Lung (tissue), 12 donors: Measurements from ENCODE around the gene ARMC3. TPM values are rescaled to one million over a fixed set of nuclear protein-coding genes. Genes with fewer than 3 reads are reported as not detected.

ENCODE experiments used
- ATAC-seq: fragments of 200-7000 bp; cut with Tn5 transposase; one replicate; pipeline ENCODE4 v1.9.1; 2020; ENCODE audit warnings: moderate number of reproducible peaks; ENCODE audit not compliant: insufficient read depth, low FRiP score
- DNase-seq, 3 donors: peaks; one replicate each; pipeline ENCODE4 v3.0.0-alpha.2; 2013 to 2017
- H3K27ac ChIP-seq, 2 donors: one replicate each; pipeline ENCODE4 v1.5.1; 2013; ENCODE audit warnings: mild to moderate bottlenecking in 2 of 2, moderate library complexity in 2 of 2, control low read depth in 1 of 2, inconsistent platforms in 1 of 2, low read depth in 1 of 2, low read length in 1 of 2
- H3K27me3 ChIP-seq, 3 donors: one replicate each; pipeline ENCODE4 v1.5.1; 2013; ENCODE audit warnings: low read length in 2 of 3; ENCODE audit not compliant: control insufficient read depth in 3 of 3, insufficient read depth in 3 of 3
- H3K36me3 ChIP-seq, 4 donors: one replicate each; pipeline ENCODE4 v1.5.1; 2013; ENCODE audit warnings: low read length in 4 of 4, mild to moderate bottlenecking in 1 of 4, moderate library complexity in 1 of 4; ENCODE audit not compliant: control insufficient read depth in 4 of 4, insufficient read depth in 4 of 4
- H3K4me1 ChIP-seq, 5 donors: one replicate each; pipeline ENCODE4 v1.5.1; 2013; ENCODE audit warnings: low read length in 5 of 5, mild to moderate bottlenecking in 2 of 5, moderate library complexity in 1 of 5; ENCODE audit not compliant: control insufficient read depth in 5 of 5, insufficient read depth in 5 of 5
- H3K4me3 ChIP-seq: one replicate; pipeline ENCODE4 v1.5.1; 2013; ENCODE audit warnings: mild to moderate bottlenecking, control low read depth, moderate library complexity
- H3K9ac ChIP-seq, 2 donors: one replicate each; pipeline ENCODE4 v1.5.1; 2013; ENCODE audit warnings: low read length in 2 of 2, control low read depth in 1 of 2; ENCODE audit not compliant: insufficient read depth in 1 of 2
- H3K9me3 ChIP-seq, 4 donors: one replicate each; pipeline ENCODE4 v1.5.1; 2013; ENCODE audit warnings: low read length in 3 of 4, mild to moderate bottlenecking in 1 of 4, moderate library complexity in 1 of 4; ENCODE audit not compliant: control insufficient read depth in 4 of 4, insufficient read depth in 3 of 4
- CTCF ChIP-seq: IDR thresholded peaks from 2 replicates; pipeline ENCODE4 v1.5.1; 2012; ENCODE audit warnings: mild to moderate bottlenecking; ENCODE audit errors: control extremely low read depth, extremely low read depth
- WGBS, 2 donors: extraction: QIAGEN DNeasy Blood & Tissue Kit; methylation state at CpG; one replicate each; pipeline ENCODE4 v1.1.7; 2013; 5-methylcytosine and 5-hydroxymethylcytosine counted together
- polyA plus RNA-seq, 2 donors: library from polyadenylated mRNA; stranded (reverse); fragments of 200-250 nt; gene quantifications; one replicate each; pipeline ENCODE4 v1.2.1, GENCODE V29; 2013
- total RNA-seq, 2 donors: library from RNA; depleted of rRNA in 1 of 2; stranded (reverse); fragments of >200 nt in 1 of 2; gene quantifications; one replicate each; pipeline ENCODE4 v1.2.1, GENCODE V29; 2014 to 2021
- donor health status: control.
- donor health status: control.
- donor health status: Bipolar disorder and iron deficiency.
- donor health status: healthy.
- donor health status: DM: yes; HTN: yes; CAD: no.

The ARMC3 gene
- total and polyA plus RNA-seq, 4 donors, result 4.0 to 32.8 (median 13.2) TPM

GRCh38 chr10:22931948-22932347, 4.1 kb downstream of the ARMC3 start:
- H3K27me3 ChIP-seq, result no peaks in the 10 kb centered on the region
- TF ChIP-seq CTCF, result no peak
- no peak overlapping the region for H3K9ac ChIP-seq
- no peak overlapping the region for H3K4me3 ChIP-seq
- ATAC-seq (no peak), DNase-seq (peak in 1 of 3 donors; percentile 20)
- peaks cover 0 to 6% (median 0%) of the 10 kb centered on the region in 5 donors for H3K4me1 ChIP-seq
- no peak overlapping the region for H3K27ac ChIP-seq
- WGBS, 2 donors, result 51 to 76% methylated on average over 2 of the region's 2 CpGs
- H3K36me3 ChIP-seq, result no peaks in the 10 kb centered on the region
- H3K9me3 ChIP-seq, result peaks cover 0 to 4% (median 0%) of the 10 kb centered on the region in 4 donors

- Histone ChIP-seq H3K27ac (no peak overlapping the region), H3K9ac (no peak overlapping the region), H3K36me3 (no peaks in the 10 kb centered on the region), H3K4me1 (peaks cover 0 to 4% (median 0%) of the 10 kb centered on the region in 5 donors), H3K9me3 (peaks cover 0 to 3% (median 0%) of the 10 kb centered on the region in 4 donors), H3K27me3 (no peaks in the 10 kb centered on the region), H3K4me3 (no peak overlapping the region)
- no peak for TF ChIP-seq CTCF
- DNase-seq (no peak), ATAC-seq (no peak)
- WGBS, 2 donors, result 83 to 90% methylated on average over 5 of the region's 5 CpGs
Observed at GRCh38 chr10:22932626-22933370, 4.9 kb downstream of the ARMC3 start.

GRCh38 chr10:22934726-22935125, 6.9 kb downstream of the ARMC3 start:
- Histone ChIP-seq H3K9me3 (no peaks in the 10 kb centered on the region), H3K36me3 (no peaks in the 10 kb centered on the region), H3K27me3 (no peaks in the 10 kb centered on the region), H3K4me3 (no peak overlapping the region), H3K27ac (no peak overlapping the region), H3K4me1 (no peaks in the 10 kb centered on the region), H3K9ac (no peak overlapping the region)
- 84 to 93% methylated on average over 3 of the region's 3 CpGs for WGBS, 2 donors
- no peak for ATAC-seq
- no peak for DNase-seq
- TF ChIP-seq CTCF, result no peak

- H3K36me3 ChIP-seq, result no peaks in the 10 kb centered on the region
- H3K9me3 ChIP-seq, result peaks cover 0 to 4% (median 0%) of the 10 kb centered on the region in 4 donors
- H3K27ac ChIP-seq, result no peak overlapping the region
- ATAC-seq (no peak), DNase-seq (no peak)
- 88 to 94% methylated on average over 1 of the region's 1 CpG for WGBS, 2 donors
- H3K9ac ChIP-seq, result no peak overlapping the region
- no peak overlapping the region for H3K4me3 ChIP-seq
- TF ChIP-seq CTCF, result no peak
- no peaks in the 10 kb centered on the region for H3K4me1 ChIP-seq
- H3K27me3 ChIP-seq, result no peaks in the 10 kb centered on the region
Observed at GRCh38 chr10:22942437-22942836, 14.6 kb downstream of the ARMC3 start.
